Stomach smooth muscle (tissue), 2 donors: Measurements from ENCODE around the gene BDKRB1.

Experiments used
- H3K27ac ChIP-seq: one replicate; pipeline ENCODE4 v1.7.0; 2013; ENCODE audit warnings: mild to moderate bottlenecking, low read length, inconsistent platforms
- H3K27me3 ChIP-seq, 2 donors: one replicate each; pipeline ENCODE4 v1.7.0; 2013; ENCODE audit warnings: low read length in 2 of 2; ENCODE audit not compliant: insufficient read depth in 2 of 2, control insufficient read depth in 1 of 2
- H3K36me3 ChIP-seq, 2 donors: one replicate each; pipeline ENCODE4 v1.7.0; 2013; ENCODE audit warnings: low read length in 2 of 2; ENCODE audit not compliant: control insufficient read depth in 2 of 2, insufficient read depth in 2 of 2
- H3K4me1 ChIP-seq: one replicate; pipeline ENCODE4 v1.7.0; 2013; ENCODE audit warnings: low read length; ENCODE audit not compliant: control insufficient read depth, insufficient read depth
- H3K4me3 ChIP-seq, 2 donors: one replicate each; pipeline ENCODE4 v1.7.0; 2013; ENCODE audit warnings: low read length in 2 of 2
- H3K9ac ChIP-seq, 2 donors: one replicate each; pipeline ENCODE4 v1.7.0; 2013; ENCODE audit warnings: low read length in 2 of 2, mild to moderate bottlenecking in 1 of 2
- H3K9me3 ChIP-seq, 2 donors: one replicate each; pipeline ENCODE4 v1.7.0; 2013; ENCODE audit warnings: low read length in 2 of 2; ENCODE audit not compliant: control insufficient read depth in 2 of 2
- donor health status: healthy.
- donor health status: Pancreatic carcinoma.

Gene BDKRB1

GRCh38 chr14:96281486-96281885 is 25.5 kb downstream of the BDKRB1 start:
- Histone ChIP-seq H3K9ac (no peak overlapping the region), H3K9me3 (peaks cover 2 to 16% of the 10 kb centered on the region in 2 donors), H3K27me3 (no peaks in the 10 kb centered on the region), H3K4me1 (no peaks in the 10 kb centered on the region), H3K4me3 (no peak overlapping the region), H3K27ac (no peak overlapping the region), H3K36me3 (peaks cover 7 to 13% of the 10 kb centered on the region in 2 donors)

- H3K27me3 ChIP-seq: no peaks in the 10 kb centered on the region
- no peak overlapping the region for H3K27ac ChIP-seq
- H3K4me3 ChIP-seq: no peak overlapping the region
- H3K4me1 ChIP-seq: no peaks in the 10 kb centered on the region
- peaks cover 10 to 19% of the 10 kb centered on the region in 2 donors for H3K36me3 ChIP-seq
- no peak overlapping the region for H3K9ac ChIP-seq
- no peaks in the 10 kb centered on the region for H3K9me3 ChIP-seq
Observed at GRCh38 chr14:96284008-96284407, 28.0 kb downstream of the BDKRB1 start.

- Histone ChIP-seq H3K9ac (no peak overlapping the region), H3K4me3 (no peak overlapping the region), H3K27ac (no peak overlapping the region), H3K27me3 (no peaks in the 10 kb centered on the region), H3K4me1 (no peaks in the 10 kb centered on the region), H3K36me3 (peaks cover 14 to 24% of the 10 kb centered on the region in 2 donors), H3K9me3 (no peaks in the 10 kb centered on the region)
Observed at GRCh38 chr14:96284430-96284829, 28.4 kb downstream of the BDKRB1 start.

GRCh38 chr14:96285667-96286066 is 29.7 kb downstream of the BDKRB1 start:
- Histone ChIP-seq H3K4me1 (no peaks in the 10 kb centered on the region), H3K36me3 (peaks cover 22 to 35% of the 10 kb centered on the region in 2 donors), H3K9me3 (no peaks in the 10 kb centered on the region), H3K4me3 (peak overlapping the region in 1 of 2 donors; percentile 60), H3K27me3 (no peaks in the 10 kb centered on the region), H3K27ac (peak overlapping the region; percentile 77), H3K9ac (peak overlapping the region; percentile 37 to 44)

- peaks cover 25 to 37% of the 10 kb centered on the region in 2 donors for H3K36me3 ChIP-seq
Observed at GRCh38 chr14:96286251-96286650, 30.2 kb downstream of the BDKRB1 start.

GRCh38 chr14:96287856-96288255 is 31.8 kb downstream of the BDKRB1 start:
- Histone ChIP-seq H3K36me3 (peaks cover 29 to 32% of the 10 kb centered on the region in 2 donors), H3K4me3 (no peak overlapping the region), H3K9me3 (no peaks in the 10 kb centered on the region), H3K27ac (no peak overlapping the region), H3K4me1 (no peaks in the 10 kb centered on the region), H3K27me3 (no peaks in the 10 kb centered on the region), H3K9ac (no peak overlapping the region)

More at GRCh38 chr14:96286251-96286650, 30.2 kb downstream of the BDKRB1 start:
- Histone ChIP-seq H3K9ac (peak overlapping the region; percentile 37 to 44), H3K9me3 (no peaks in the 10 kb centered on the region), H3K4me3 (peak overlapping the region in 1 of 2 donors; percentile 60), H3K4me1 (no peaks in the 10 kb centered on the region), H3K27ac (peak overlapping the region; percentile 77), H3K27me3 (no peaks in the 10 kb centered on the region)

- Histone ChIP-seq H3K36me3 (peaks cover 24 to 28% of the 10 kb centered on the region in 2 donors), H3K9me3 (no peaks in the 10 kb centered on the region)
Observed at GRCh38 chr14:96294246-96294645, 38.2 kb downstream of the BDKRB1 start.

GRCh38 chr14:96297000-96297399 is 41.0 kb downstream of the BDKRB1 start:
- Histone ChIP-seq H3K36me3 (peaks cover 18 to 24% of the 10 kb centered on the region in 2 donors), H3K4me1 (no peaks in the 10 kb centered on the region), H3K9me3 (no peaks in the 10 kb centered on the region), H3K9ac (no peak overlapping the region), H3K27me3 (no peaks in the 10 kb centered on the region), H3K4me3 (no peak overlapping the region), H3K27ac (no peak overlapping the region)

More at GRCh38 chr14:96294246-96294645, 38.2 kb downstream of the BDKRB1 start:
- H3K9ac ChIP-seq: no peak overlapping the region
- no peak overlapping the region for H3K4me3 ChIP-seq
- no peaks in the 10 kb centered on the region for H3K4me1 ChIP-seq
- H3K27ac ChIP-seq: no peak overlapping the region
- no peaks in the 10 kb centered on the region for H3K27me3 ChIP-seq

- no peak overlapping the region for H3K9ac ChIP-seq
- H3K9me3 ChIP-seq: no peaks in the 10 kb centered on the region
- H3K4me1 ChIP-seq: no peaks in the 10 kb centered on the region
- no peak overlapping the region for H3K27ac ChIP-seq
- H3K27me3 ChIP-seq: no peaks in the 10 kb centered on the region
- H3K36me3 ChIP-seq: peaks cover 25% of the 10 kb centered on the region in 2 donors
- H3K4me3 ChIP-seq: no peak overlapping the region
Observed at GRCh38 chr14:96297997-96298515, 42.0 kb downstream of the BDKRB1 start.

- H3K4me1 ChIP-seq: no peaks in the 10 kb centered on the region
- H3K27me3 ChIP-seq: no peaks in the 10 kb centered on the region
- H3K9me3 ChIP-seq: no peaks in the 10 kb centered on the region
- no peak overlapping the region for H3K4me3 ChIP-seq
- H3K27ac ChIP-seq: no peak overlapping the region
- no peak overlapping the region for H3K9ac ChIP-seq
- peaks cover 28 to 30% of the 10 kb centered on the region in 2 donors for H3K36me3 ChIP-seq
Observed at GRCh38 chr14:96299441-96299840, 43.4 kb downstream of the BDKRB1 start.

- Histone ChIP-seq H3K4me3 (no peak overlapping the region), H3K9me3 (no peaks in the 10 kb centered on the region), H3K9ac (no peak overlapping the region), H3K36me3 (peaks cover 29 to 41% of the 10 kb centered on the region in 2 donors), H3K4me1 (no peaks in the 10 kb centered on the region), H3K27me3 (no peaks in the 10 kb centered on the region), H3K27ac (no peak overlapping the region)
Observed at GRCh38 chr14:96303981-96304380, 48.0 kb downstream of the BDKRB1 start.
